WTC11 (cell line): ENCODE data around the gene SRD5A1.

Source experiments
- ARID4B ChIP-seq: sonication (generic); formaldehyde crosslinking; IDR thresholded peaks from 2 replicates; pipeline ENCODE4 v1.8.0; 2023; ENCODE audit warnings: missing genetic modification reagents, mild to moderate bottlenecking, borderline replicate concordance
- CTCF ChIP-seq: fragments of 200-600 bp; IDR thresholded peaks from 2 replicates; pipeline ENCODE4 v1.8.0; 2022; ENCODE audit warnings: antibody characterized with exemption
- GRHL2 ChIP-seq: fragments of 250-450 bp; sonication (Bioruptor Pico); IDR thresholded peaks from 2 replicates; pipeline ENCODE4 v1.8.0; 2022; ENCODE audit warnings: mild to moderate bottlenecking, moderate library complexity; ENCODE audit not compliant: insufficient replicate concordance, severe bottlenecking
- KAT7 ChIP-seq: sonication (generic); formaldehyde crosslinking; IDR thresholded peaks from 2 replicates; pipeline ENCODE4 v1.8.1; 2023; ENCODE audit warnings: missing genetic modification reagents, mild to moderate bottlenecking, borderline replicate concordance
- MLX ChIP-seq: sonication (generic); formaldehyde crosslinking; IDR thresholded peaks from 2 replicates; pipeline ENCODE4 v1.8.1; 2023; ENCODE audit warnings: mild to moderate bottlenecking, missing genetic modification reagents, moderate library complexity
- OVOL2 ChIP-seq: fragments of 250-450 bp; sonication (Bioruptor Pico); IDR thresholded peaks from 2 replicates; pipeline ENCODE4 v1.9.0; 2021; ENCODE audit warnings: mild to moderate bottlenecking, borderline replicate concordance
- TEAD4 ChIP-seq: sonication (generic); formaldehyde crosslinking; IDR thresholded peaks from 2 replicates; pipeline ENCODE4 v1.8.0; 2022; ENCODE audit warnings: mild to moderate bottlenecking, missing genetic modification reagents
- ZSCAN18 ChIP-seq: fragments of 250-450 bp; sonication (Bioruptor Pico); IDR thresholded peaks from 2 replicates; pipeline ENCODE4 v2.1.2; 2022; ENCODE audit warnings: mild to moderate bottlenecking, moderate library complexity
- TF ChIP-seq, protein P1 (sequence below): sonication (generic); formaldehyde crosslinking; IDR thresholded peaks from 2 replicates; pipeline ENCODE4 v1.8.1; 2023; ENCODE audit warnings: mild to moderate bottlenecking, missing genetic modification reagents, moderate library complexity
- TF ChIP-seq, protein P2 (sequence below): fragments of 250-450 bp; sonication (Bioruptor Pico); IDR thresholded peaks from 2 replicates; pipeline ENCODE4 v1.9.0; 2021; ENCODE audit warnings: mild to moderate bottlenecking
- TF ChIP-seq, protein P3 (sequence below): sonication (generic); formaldehyde crosslinking; IDR thresholded peaks from 2 replicates; pipeline ENCODE4 v1.8.1; 2022; ENCODE audit warnings: low read depth, mild to moderate bottlenecking, moderate library complexity, missing genetic modification reagents, borderline replicate concordance

DNA sequence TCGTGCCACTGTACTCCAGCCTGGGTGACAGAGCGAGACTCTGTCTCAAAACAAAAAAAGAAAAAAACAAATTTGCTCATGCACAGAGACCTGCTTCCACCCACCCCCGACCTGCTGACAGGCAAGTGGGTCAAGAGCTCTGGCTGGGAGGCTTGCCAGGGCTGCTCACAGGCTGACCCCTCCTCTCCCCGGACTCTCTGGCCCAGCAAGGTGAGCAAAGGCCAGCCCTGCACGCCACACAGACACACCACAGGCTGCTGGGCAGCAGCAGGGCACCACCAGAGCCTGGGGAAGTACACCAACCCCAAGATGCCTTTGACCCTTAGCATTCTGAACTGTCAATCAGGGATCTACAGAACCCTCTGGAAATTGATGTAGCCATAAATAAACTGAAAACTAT is 29.6 kb upstream of the SRD5A1 start:
- TF ChIP-seq, protein P1, sequence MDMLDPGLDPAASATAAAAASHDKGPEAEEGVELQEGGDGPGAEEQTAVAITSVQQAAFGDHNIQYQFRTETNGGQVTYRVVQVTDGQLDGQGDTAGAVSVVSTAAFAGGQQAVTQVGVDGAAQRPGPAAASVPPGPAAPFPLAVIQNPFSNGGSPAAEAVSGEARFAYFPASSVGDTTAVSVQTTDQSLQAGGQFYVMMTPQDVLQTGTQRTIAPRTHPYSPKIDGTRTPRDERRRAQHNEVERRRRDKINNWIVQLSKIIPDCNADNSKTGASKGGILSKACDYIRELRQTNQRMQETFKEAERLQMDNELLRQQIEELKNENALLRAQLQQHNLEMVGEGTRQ (CRISPR knock-in tag): no peak
- TF ChIP-seq KAT7 (CRISPR knock-in tag) (no peak), CTCF (no peak), TEAD4 (CRISPR knock-in tag) (no peak), GRHL2 (CRISPR knock-in tag) (no peak), ARID4B (CRISPR knock-in tag) (no peak), ZSCAN18 (CRISPR knock-in tag) (no peak), OVOL2 (CRISPR knock-in tag) (no peak), MLX (CRISPR knock-in tag) (no peak)
- TF ChIP-seq, protein P2, sequence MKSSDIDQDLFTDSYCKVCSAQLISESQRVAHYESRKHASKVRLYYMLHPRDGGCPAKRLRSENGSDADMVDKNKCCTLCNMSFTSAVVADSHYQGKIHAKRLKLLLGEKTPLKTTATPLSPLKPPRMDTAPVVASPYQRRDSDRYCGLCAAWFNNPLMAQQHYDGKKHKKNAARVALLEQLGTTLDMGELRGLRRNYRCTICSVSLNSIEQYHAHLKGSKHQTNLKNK: no peak
- TF ChIP-seq, protein P3, sequence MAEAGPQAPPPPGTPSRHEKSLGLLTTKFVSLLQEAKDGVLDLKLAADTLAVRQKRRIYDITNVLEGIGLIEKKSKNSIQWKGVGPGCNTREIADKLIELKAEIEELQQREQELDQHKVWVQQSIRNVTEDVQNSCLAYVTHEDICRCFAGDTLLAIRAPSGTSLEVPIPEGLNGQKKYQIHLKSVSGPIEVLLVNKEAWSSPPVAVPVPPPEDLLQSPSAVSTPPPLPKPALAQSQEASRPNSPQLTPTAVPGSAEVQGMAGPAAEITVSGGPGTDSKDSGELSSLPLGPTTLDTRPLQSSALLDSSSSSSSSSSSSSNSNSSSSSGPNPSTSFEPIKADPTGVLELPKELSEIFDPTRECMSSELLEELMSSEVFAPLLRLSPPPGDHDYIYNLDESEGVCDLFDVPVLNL (CRISPR knock-in tag): no peak
